ENCODE measurements around the gene SH3RF1. TPM values are rescaled to one million over a fixed set of nuclear protein-coding genes. Genes with fewer than 3 reads are reported as not detected.

The SH3RF1 gene
- total RNA-seq, 1 donor from 2014 or later = 17.1 TPM

GRCh38 chr4:169107528-169107927 is 163.2 kb downstream of the SH3RF1 start:
- Histone ChIP-seq H3K79me2 (ENCODE audit: low read depth) (no peaks in the 10 kb centered on the region), H3K27ac (peak overlapping the region; percentile 26), H2AFZ (replicated peaks) (no peak overlapping the region), H3K4me2 (no peak overlapping the region), H3K36me3 (peaks cover 15% of the 10 kb centered on the region), H3K4me3 (no peak overlapping the region), H3K27me3 (no peaks in the 10 kb centered on the region), H4K20me1 (ENCODE audit: low read depth) (no peaks in the 10 kb centered on the region), H3K9me3 (ENCODE audit: low read depth) (no peaks in the 10 kb centered on the region), H3K4me1 (peaks cover 22% of the 10 kb centered on the region), H3K9ac (no peak overlapping the region), H3F3A (ENCODE audit: low read depth) (peaks cover 21% of the 10 kb centered on the region)
- H3K4me1 Mint-ChIP-seq = peaks cover 17% of the 10 kb centered on the region
- H3K27ac Mint-ChIP-seq = no peak overlapping the region
- TF ChIP-seq CTCF (IDR thresholded peaks at IDR 0.05) (no peak), EZH2phosphoT487 (IDR thresholded peaks at IDR 0.05) (no peak), EZH2 (IDR thresholded peaks at IDR 0.05) (no peak)
- H3K36me3 Mint-ChIP-seq = peaks cover 27% of the 10 kb centered on the region
- DNase-seq (ENCODE audit: low spot score) = no peak
- H3K27me3 Mint-ChIP-seq (ENCODE audit: insufficient read depth, low read depth) = no peaks in the 10 kb centered on the region
- H3K9me3 Mint-ChIP-seq = no peaks in the 10 kb centered on the region
- no peak overlapping the region for H3K4me3 Mint-ChIP-seq

- Histone ChIP-seq H2AFZ (replicated peaks) (no peak overlapping the region), H3F3A (ENCODE audit: low read depth) (peaks cover 21% of the 10 kb centered on the region), H3K4me2 (no peak overlapping the region), H3K27ac (peak overlapping the region; percentile 70), H3K27me3 (no peaks in the 10 kb centered on the region), H3K4me1 (peaks cover 30% of the 10 kb centered on the region), H4K20me1 (ENCODE audit: low read depth) (no peaks in the 10 kb centered on the region), H3K79me2 (ENCODE audit: low read depth) (no peaks in the 10 kb centered on the region), H3K9ac (no peak overlapping the region), H3K36me3 (peaks cover 15% of the 10 kb centered on the region), H3K9me3 (ENCODE audit: low read depth) (no peaks in the 10 kb centered on the region), H3K4me3 (no peak overlapping the region)
- peaks cover 19% of the 10 kb centered on the region for H3K36me3 Mint-ChIP-seq
- no peaks in the 10 kb centered on the region for H3K9me3 Mint-ChIP-seq
- no peaks in the 10 kb centered on the region for H3K27me3 Mint-ChIP-seq (ENCODE audit: insufficient read depth, low read depth)
- no peak overlapping the region for H3K4me3 Mint-ChIP-seq
- H3K27ac Mint-ChIP-seq = no peak overlapping the region
- TF ChIP-seq EZH2 (IDR thresholded peaks at IDR 0.05) (no peak), CTCF (IDR thresholded peaks at IDR 0.05) (no peak), EZH2phosphoT487 (IDR thresholded peaks at IDR 0.05) (no peak)
- peaks cover 20% of the 10 kb centered on the region for H3K4me1 Mint-ChIP-seq
- no peak for DNase-seq (ENCODE audit: low spot score)
These were observed 164.0 kb downstream of the SH3RF1 start for GRCh38 chr4:169106696-169107229.

- Mint-ChIP-seq H3K4me3 (no peak overlapping the region), H3K36me3 (peaks cover 15% of the 10 kb centered on the region), H3K27ac (no peak overlapping the region), H3K4me1 (peaks cover 29% of the 10 kb centered on the region), H3K9me3 (no peaks in the 10 kb centered on the region), H3K27me3 (ENCODE audit: insufficient read depth, low read depth) (no peaks in the 10 kb centered on the region)
- no peak overlapping the region for H3K4me3 ChIP-seq
- H2AFZ ChIP-seq (replicated peaks) = no peak overlapping the region
- no peak overlapping the region for H3K9ac ChIP-seq
- H3K9me3 ChIP-seq (ENCODE audit: low read depth) = no peaks in the 10 kb centered on the region
- peaks cover 12% of the 10 kb centered on the region for H3K36me3 ChIP-seq
- no peaks in the 10 kb centered on the region for H3K79me2 ChIP-seq (ENCODE audit: low read depth)
- peaks cover 6% of the 10 kb centered on the region for H4K20me1 ChIP-seq (ENCODE audit: low read depth)
- TF ChIP-seq CTCF (IDR thresholded peaks at IDR 0.05) (no peak), EZH2phosphoT487 (IDR thresholded peaks at IDR 0.05) (no peak), EZH2 (IDR thresholded peaks at IDR 0.05) (no peak)
- peaks cover 28% of the 10 kb centered on the region for H3F3A ChIP-seq (ENCODE audit: low read depth)
- H3K4me1 ChIP-seq = peaks cover 42% of the 10 kb centered on the region
- no peak for DNase-seq (ENCODE audit: low spot score)
- H3K4me2 ChIP-seq = no peak overlapping the region
- H3K27me3 ChIP-seq = no peaks in the 10 kb centered on the region
- H3K27ac ChIP-seq = no peak overlapping the region
These were observed 165.1 kb downstream of the SH3RF1 start for GRCh38 chr4:169105620-169106019.

Data from neural progenitor cell (in vitro differentiated cells).